HepG2 (cell line): ENCODE data around the gene ZNF653. TPM values are rescaled to one million over a fixed set of nuclear protein-coding genes. Genes with fewer than 3 reads are reported as not detected.

Experiments used
- ATAC-seq: fragments of 200-7000 bp; cut with Tn5 transposase; 3 replicates; pipeline ENCODE4 v1.9.1; 2020; ENCODE audit warnings: mild to moderate bottlenecking, moderate library complexity
- BruUV-seq: library from RNA; stranded (reverse); fragments of 400-500 nt; replicated peaks from 2 replicates; lab custom pipeline; 2021; lab: Mats Ljungman, UMichigan
- CTCF ChIA-PET: fragments of 300-600 bp; formaldehyde crosslinking; extraction: SDS; loops from one replicate; lab custom pipeline; 2021; ENCODE audit warnings: low total read pairs, inconsistent platforms, low intra/inter-chr PET ratio; lab: Yijun Ruan, JAX
- POLR2A ChIA-PET: fragments of 350-600 bp; sonication (Branson Sonifier 250); formaldehyde crosslinking; loops from one replicate; lab custom pipeline; 2020; ENCODE audit warnings: antibody characterized with exemption, inconsistent platforms; lab: Yijun Ruan, JAX
- DNase-seq: peaks from one replicate; pipeline ENCODE4 v3.0.0-alpha.2; 2015; ENCODE audit warnings: low spot score
- FAIRE-seq: peaks from 3 replicates; lab custom pipeline; 2011; peaks lifted over from hg19 to GRCh38; lab: Jason Lieb, UNC
- H2AFZ ChIP-seq: one replicate; pipeline ENCODE4 v1.6.1; 2011; ENCODE audit warnings: low read length, inconsistent platforms
- H3K27ac ChIP-seq: fragments of 300-600 bp; 3 replicates; pipeline ENCODE4 v1.8.0; 2011; ENCODE audit warnings: mixed run types, mild to moderate bottlenecking, mixed read lengths, low read length, inconsistent platforms; ENCODE audit not compliant: insufficient read depth; ENCODE audit errors: extremely low read length
- H3K27me3 ChIP-seq, 2 experiments: fragments of 200-600 bp in 1 of 2; 2 replicates in 1 of 2; 3 replicates in 1 of 2; pipeline versions ENCODE4 v1.6.0 to v1.8.0; 2011; ENCODE audit warnings: low read length in 2 of 2, mild to moderate bottlenecking in 2 of 2, moderate library complexity in 2 of 2, inconsistent platforms in 1 of 2; ENCODE audit not compliant: insufficient read depth in 2 of 2, control insufficient read depth in 1 of 2
- H3K36me3 ChIP-seq, 2 experiments: fragments of 200-600 bp in 1 of 2; replicated peaks in 1 of 2; 2 replicates in 1 of 2; 3 replicates in 1 of 2; pipeline versions ENCODE4 v1.5.1 to v1.8.0; 2011; ENCODE audit warnings: low read length in 2 of 2, inconsistent platforms in 1 of 2; ENCODE audit not compliant: insufficient read depth in 2 of 2, control insufficient read depth in 1 of 2
- H3K4me1 ChIP-seq: 2 replicates; pipeline ENCODE4 v1.5.1; 2012; ENCODE audit warnings: low read length, inconsistent platforms; ENCODE audit not compliant: insufficient read depth
- H3K4me2 ChIP-seq: 2 replicates; pipeline ENCODE4 v1.6.0; 2011; ENCODE audit warnings: low read depth, low read length, inconsistent platforms
- H3K4me3 ChIP-seq, 3 experiments: fragments of 200-600 bp in 1 of 3; sonication (generic), shearing (Covaris generic) in 1 of 3; replicated peaks in 1 of 3; 2 replicates each; pipeline ENCODE4 v1.5.1; 2011 to 2016; ENCODE audit warnings: low read length in 3 of 3, inconsistent platforms in 2 of 3, low read depth in 2 of 3, mild to moderate bottlenecking in 2 of 3, control low read depth in 1 of 3, mixed read lengths in 1 of 3; ENCODE audit not compliant: insufficient read depth in 1 of 3
- H3K79me2 ChIP-seq: one replicate; pipeline ENCODE4 v1.6.1; 2011; ENCODE audit warnings: low read length, inconsistent platforms; ENCODE audit not compliant: insufficient read depth
- H3K9ac ChIP-seq: 2 replicates; pipeline ENCODE4 v1.6.0; 2011; ENCODE audit warnings: mild to moderate bottlenecking, low read depth, low read length, inconsistent platforms; ENCODE audit not compliant: insufficient read depth
- H3K9me3 ChIP-seq: 2 replicates; pipeline ENCODE4 v1.5.1; 2012; ENCODE audit warnings: mild to moderate bottlenecking, low read length
- H4K20me1 ChIP-seq: 2 replicates; pipeline ENCODE4 v1.6.0; 2011; ENCODE audit warnings: inconsistent platforms, mild to moderate bottlenecking, low read length, moderate library complexity; ENCODE audit not compliant: insufficient read depth
- DBP ChIP-seq: sonication (generic); formaldehyde crosslinking; IDR thresholded peaks from 2 replicates; pipeline ENCODE4 v1.4.0; 2020; ENCODE audit warnings: missing genetic modification reagents; ENCODE audit errors: not compliant biosample characterization
- KDM1A ChIP-seq: IDR thresholded peaks from 2 replicates; pipeline ENCODE4 v1.6.1; 2016; ENCODE audit warnings: missing compliant biosample characterization
- TBX3 ChIP-seq: fragments of 450-650 bp; IDR thresholded peaks from 2 replicates; pipeline ENCODE4 v1.6.1; 2017; ENCODE audit warnings: antibody characterized with exemption, mild to moderate bottlenecking, inconsistent platforms, borderline replicate concordance
- THYN1 ChIP-seq: sonication (generic); formaldehyde crosslinking; IDR thresholded peaks from 2 replicates; pipeline ENCODE4 v1.8.1; 2023; ENCODE audit warnings: low read depth, mild to moderate bottlenecking, moderate library complexity, missing genetic modification reagents, borderline replicate concordance
- ZBTB37 ChIP-seq: sonication (generic); formaldehyde crosslinking; IDR thresholded peaks from 2 replicates; pipeline ENCODE4 v1.4.0; 2020; ENCODE audit warnings: mild to moderate bottlenecking, missing genetic modification reagents
- ZNF205 ChIP-seq: IDR thresholded peaks from 2 replicates; pipeline ENCODE4 v1.6.1; 2018; ENCODE audit warnings: missing biosample characterization, missing genetic modification reagents
- ZNF576 ChIP-seq: sonication (generic); formaldehyde crosslinking; IDR thresholded peaks from 2 replicates; pipeline ENCODE4 v1.4.0; 2020; ENCODE audit warnings: mild to moderate bottlenecking, missing genetic modification reagents
- WGBS: methylation state at CpG from one replicate; pipeline ENCODE4 v1.1.6; 2017; ENCODE audit warnings: low lambda C conversion rate; 5-methylcytosine and 5-hydroxymethylcytosine counted together
- in situ Hi-C: cut with HindIII; loops from 2 replicates; pipeline ENCODE4 v1.10.0; 2017; ENCODE audit warnings: low pct_unique_long_range_greater_than_20kb; ENCODE audit not compliant: extremely low pct_ligation_motif_present
- intact Hi-C: fragments of 100-400 bp; cut with micrococcal nuclease; formaldehyde crosslinking; loops from one replicate; pipeline ENCODE4 v1.10.0; 2022; ENCODE audit not compliant: unreplicated experiment
- polyA plus RNA-seq, 8 experiments: library from polyadenylated mRNA; depleted of rRNA in 3 of 8; stranded (reverse) in 7 of 8; unstranded in 1 of 8; fragments of >200 nt; fragmentation: Illumina TruSeq in 4 of 8; extraction: Trizol in 4 of 8; gene quantifications; 2 replicates each; pipeline versions ENCODE4 v1.2.1 to v1.2.3, GENCODE V29; 2011 to 2016; ENCODE audit warnings: low read depth in 4 of 8, missing spikeins in 1 of 8, mixed read lengths in 1 of 8; ENCODE audit not compliant: insufficient read depth in 1 of 8
- total RNA-seq, 5 experiments: library from RNA; depleted of rRNA; stranded (reverse); fragments of >200 nt; fragmentation: Illumina TruSeq; extraction: Trizol; gene quantifications; 2 replicates each; pipeline ENCODE4 v1.2.3, GENCODE V29; 2016; ENCODE audit warnings: low read depth in 1 of 5

The ZNF653 gene
- total and polyA plus RNA-seq, 2 of the 13 experiments (the other 11 are each of a cell fraction or from before 2014, with no cell fraction given) = 4.7 to 7.1 TPM

GRCh38 chr19:11540645-11541044, 35.0 kb upstream of the ZNF653 start:
- Histone ChIP-seq H3K27ac (no peak overlapping the region), H3K4me2 (no peak overlapping the region), H3K4me1 (peaks cover 22% of the 10 kb centered on the region), H3K4me3 (no peak overlapping the region), H3K79me2 (no peaks in the 10 kb centered on the region), H3K9ac (no peak overlapping the region), H4K20me1 (no peaks in the 10 kb centered on the region), H3K27me3 (peaks cover 0 to 4% of the 10 kb centered on the region in 2 experiments; a peak in 1 of 5 replicates), H3K36me3 (no peaks in the 10 kb centered on the region), H3K9me3 (no peaks in the 10 kb centered on the region), H2AFZ (no peak overlapping the region)
- no peak for FAIRE-seq
- ATAC-seq = no peak
- BruUV-seq = no TSS peak
- DNase-seq = no peak
- intact Hi-C loops (no loop called here), in situ Hi-C loops (no loop called here)
- POLR2A ChIA-PET = no interaction called here
- TF ChIP-seq KDM1A (no peak), ZBTB37 (CRISPR knock-in tag) (no peak), TBX3 (no peak), ZNF205 (CRISPR knock-in tag) (no peak), THYN1 (CRISPR knock-in tag) (no peak), DBP (CRISPR knock-in tag) (no peak), ZNF576 (CRISPR knock-in tag) (no peak)
- CTCF ChIA-PET = no interaction called here
- 43% methylated on average over 1 of the region's 5 CpGs for WGBS
